DOHH2 (cell line): Measurements from ENCODE around the gene PIN4.
"Not testable (repeated sequence)": the region's sequence is repeated elsewhere in the genome, so short reads cannot be mapped to it uniquely, and the experiment has no call there.

Experiments
- H3F3A ChIP-seq: fragments of 200-600 bp; sonication (generic), shearing (Covaris generic); 2 replicates; pipeline ENCODE4 v1.6.0; 2016; ENCODE audit warnings: antibody characterized with exemption, mild to moderate bottlenecking; ENCODE audit not compliant: control insufficient read depth, insufficient read depth
- H3K27ac ChIP-seq: fragments of 200-600 bp; sonication (generic); 2 replicates; pipeline ENCODE4 v1.5.1; 2014; ENCODE audit warnings: low read depth, mild to moderate bottlenecking, low read length, moderate library complexity
- H3K27me3 ChIP-seq: fragments of 200-600 bp; sonication (generic); 2 replicates; pipeline ENCODE4 v1.6.1; 2014; ENCODE audit warnings: mild to moderate bottlenecking, low read length, mixed read lengths; ENCODE audit not compliant: control insufficient read depth
- H3K36me3 ChIP-seq: fragments of 200-600 bp; sonication (generic); 2 replicates; pipeline ENCODE4 v1.6.1; 2014; ENCODE audit warnings: mild to moderate bottlenecking, low read length, moderate library complexity, mixed read lengths; ENCODE audit not compliant: control insufficient read depth
- H3K4me1 ChIP-seq: fragments of 200-600 bp; sonication (generic); 2 replicates; pipeline ENCODE4 v1.6.1; 2014; ENCODE audit warnings: mild to moderate bottlenecking, low read length, mixed read lengths; ENCODE audit not compliant: control insufficient read depth
- H3K4me2 ChIP-seq: fragments of 200-600 bp; sonication (generic); 2 replicates; pipeline ENCODE4 v1.6.0; 2014; ENCODE audit warnings: mild to moderate bottlenecking, low read length, moderate library complexity
- H3K4me3 ChIP-seq: fragments of 200-600 bp; sonication (generic); 2 replicates; pipeline ENCODE4 v1.5.1; 2014; ENCODE audit warnings: mild to moderate bottlenecking, low read length, mixed read lengths
- H3K79me2 ChIP-seq: fragments of 200-600 bp; sonication (generic); 2 replicates; pipeline ENCODE4 v1.6.1; 2014; ENCODE audit warnings: mild to moderate bottlenecking, low read length, mixed read lengths; ENCODE audit not compliant: control insufficient read depth
- H3K9me2 ChIP-seq: fragments of 200-600 bp; sonication (generic); replicated peaks from 2 replicates; pipeline ENCODE4 v1.6.1; 2014; ENCODE audit warnings: mild to moderate bottlenecking, low read length, mixed read lengths; ENCODE audit not compliant: control insufficient read depth
- H3K9me3 ChIP-seq: fragments of 200-600 bp; sonication (generic); 2 replicates; pipeline ENCODE4 v1.6.1; 2014; ENCODE audit warnings: antibody characterized with exemption, low read length, mixed read lengths; ENCODE audit not compliant: control insufficient read depth, insufficient read depth
- H4K20me1 ChIP-seq: fragments of 200-600 bp; sonication (generic); 2 replicates; pipeline ENCODE4 v1.6.0; 2014; ENCODE audit warnings: low read depth, mild to moderate bottlenecking, antibody characterized with exemption, low read length, moderate library complexity; ENCODE audit not compliant: control insufficient read depth, insufficient read depth
- EZH2phosphoT487 ChIP-seq: fragments of 200-600 bp; sonication (generic); IDR thresholded peaks from 2 replicates; pipeline ENCODE4 v1.6.1; 2017; ENCODE audit warnings: borderline replicate concordance, mild to moderate bottlenecking, antibody characterized with exemption, low read length, moderate library complexity, mixed read lengths
- TF ChIP-seq, protein P1 (sequence below): fragments of 200-600 bp; sonication (generic); IDR thresholded peaks from one replicate; pipeline ENCODE4 v1.5.1; 2014; ENCODE audit warnings: antibody characterized with exemption, mild to moderate bottlenecking, low read depth, low read length; ENCODE audit not compliant: poor library complexity, severe bottlenecking

The PIN4 gene

DNA sequence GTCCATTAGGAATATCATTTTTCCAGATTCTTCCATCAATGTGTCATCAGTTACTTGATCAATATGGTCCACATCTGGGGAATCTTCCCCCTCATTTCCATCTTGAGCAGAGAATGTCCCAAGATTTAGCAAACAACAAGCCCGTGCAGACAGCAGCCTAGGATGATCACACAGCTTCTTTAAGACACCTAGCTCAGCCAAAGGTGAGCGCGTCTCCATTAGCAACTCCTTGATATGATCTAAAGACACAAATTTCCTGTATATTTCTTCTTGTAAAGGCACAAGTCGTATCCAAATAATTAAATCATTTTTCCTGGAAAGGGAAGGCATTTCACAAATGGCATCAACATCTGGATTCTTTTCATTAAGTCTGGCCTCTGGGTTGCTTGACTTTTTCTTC, 25.8 kb downstream of the PIN4 start:
- no peak overlapping the region for H3K27ac ChIP-seq
- H4K20me1 ChIP-seq, result peaks cover 4% of the 10 kb centered on the region; the same call in 1 of the 2 replicates
- H3F3A ChIP-seq, result no peaks in the 10 kb centered on the region
- H3K9me3 ChIP-seq, result no peaks in the 10 kb centered on the region
- H3K27me3 ChIP-seq, result no peaks in the 10 kb centered on the region
- no peak overlapping the region for H3K4me2 ChIP-seq
- no peaks in the 10 kb centered on the region for H3K9me2 ChIP-seq
- H3K79me2 ChIP-seq, result peaks cover 33% of the 10 kb centered on the region
- H3K4me3 ChIP-seq, result no peak overlapping the region
- TF ChIP-seq, protein P1, sequence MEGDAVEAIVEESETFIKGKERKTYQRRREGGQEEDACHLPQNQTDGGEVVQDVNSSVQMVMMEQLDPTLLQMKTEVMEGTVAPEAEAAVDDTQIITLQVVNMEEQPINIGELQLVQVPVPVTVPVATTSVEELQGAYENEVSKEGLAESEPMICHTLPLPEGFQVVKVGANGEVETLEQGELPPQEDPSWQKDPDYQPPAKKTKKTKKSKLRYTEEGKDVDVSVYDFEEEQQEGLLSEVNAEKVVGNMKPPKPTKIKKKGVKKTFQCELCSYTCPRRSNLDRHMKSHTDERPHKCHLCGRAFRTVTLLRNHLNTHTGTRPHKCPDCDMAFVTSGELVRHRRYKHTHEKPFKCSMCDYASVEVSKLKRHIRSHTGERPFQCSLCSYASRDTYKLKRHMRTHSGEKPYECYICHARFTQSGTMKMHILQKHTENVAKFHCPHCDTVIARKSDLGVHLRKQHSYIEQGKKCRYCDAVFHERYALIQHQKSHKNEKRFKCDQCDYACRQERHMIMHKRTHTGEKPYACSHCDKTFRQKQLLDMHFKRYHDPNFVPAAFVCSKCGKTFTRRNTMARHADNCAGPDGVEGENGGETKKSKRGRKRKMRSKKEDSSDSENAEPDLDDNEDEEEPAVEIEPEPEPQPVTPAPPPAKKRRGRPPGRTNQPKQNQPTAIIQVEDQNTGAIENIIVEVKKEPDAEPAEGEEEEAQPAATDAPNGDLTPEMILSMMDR, result no peak
- no peak for TF ChIP-seq EZH2phosphoT487
- peaks cover 29% of the 10 kb centered on the region for H3K36me3 ChIP-seq
- H3K4me1 ChIP-seq, result no peaks in the 10 kb centered on the region

DNA sequence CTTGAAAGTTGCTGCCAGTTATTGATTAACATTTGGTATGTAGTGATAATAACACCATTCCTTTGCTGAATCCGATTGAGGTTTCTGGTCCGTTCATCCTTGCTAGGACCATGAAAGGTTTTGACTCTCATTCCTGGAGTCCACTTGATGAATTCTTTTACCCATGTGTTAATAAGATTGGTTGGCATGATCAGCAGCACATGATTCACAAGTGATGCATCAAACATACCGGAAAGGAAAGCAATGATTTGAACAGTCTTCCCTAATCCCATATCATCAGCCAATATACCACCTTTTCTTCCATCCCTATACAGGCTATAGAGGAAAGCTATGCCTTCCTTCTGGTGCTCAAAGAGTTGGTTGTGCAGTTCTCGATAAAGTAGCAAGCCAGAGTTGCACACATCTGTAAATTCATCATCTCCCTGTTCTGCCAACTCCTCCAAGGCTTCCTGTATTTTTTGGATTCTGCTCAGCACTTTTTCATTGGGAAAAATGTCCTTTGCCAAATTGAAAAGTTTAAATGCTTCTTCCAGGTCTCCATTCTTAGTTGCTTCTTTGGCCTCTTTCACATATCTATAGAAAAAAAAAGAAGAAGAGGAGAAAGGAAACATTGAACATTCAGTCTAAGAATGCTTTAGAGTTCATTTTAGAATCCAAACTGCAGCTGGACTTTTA, 26.7 kb downstream of the PIN4 start:
- Histone ChIP-seq H3K4me2 (no peak overlapping the region), H3F3A (no peaks in the 10 kb centered on the region), H3K4me1 (no peaks in the 10 kb centered on the region), H3K27ac (no peak overlapping the region), H4K20me1 (peaks cover 4% of the 10 kb centered on the region; the same call in 1 of the 2 replicates), H3K4me3 (no peak overlapping the region), H3K36me3 (peaks cover 29% of the 10 kb centered on the region), H3K79me2 (peaks cover 39% of the 10 kb centered on the region), H3K27me3 (no peaks in the 10 kb centered on the region), H3K9me3 (no peaks in the 10 kb centered on the region), H3K9me2 (no peaks in the 10 kb centered on the region)
- TF ChIP-seq, protein P1, result no peak
- no peak for TF ChIP-seq EZH2phosphoT487

GRCh38 chrX:72216973-72217372, 35.4 kb downstream of the PIN4 start:
- Histone ChIP-seq H3K4me2 (no peak overlapping the region), H3K27me3 (no peaks in the 10 kb centered on the region), H3K79me2 (peaks cover 56% of the 10 kb centered on the region), H3K9me3 (no peaks in the 10 kb centered on the region), H3K36me3 (no peaks in the 10 kb centered on the region), H3K27ac (no peak overlapping the region), H3F3A (no peaks in the 10 kb centered on the region), H3K9me2 (no peaks in the 10 kb centered on the region), H3K4me1 (no peaks in the 10 kb centered on the region), H3K4me3 (no peak overlapping the region), H4K20me1 (no peaks in the 10 kb centered on the region)
- no peak for TF ChIP-seq EZH2phosphoT487
- TF ChIP-seq, protein P1, result no peak

GRCh38 chrX:72220375-72220774, 38.8 kb downstream of the PIN4 start:
- not testable (repeated sequence) for H3K36me3 ChIP-seq

More at GRCh38 chrX:72220375-72220774, 38.8 kb downstream of the PIN4 start:
- not testable (repeated sequence) for H3F3A ChIP-seq, H3K9me2 ChIP-seq, H3K9me3 ChIP-seq, H3K4me3 ChIP-seq, H4K20me1 ChIP-seq, H3K4me2 ChIP-seq, H3K4me1 ChIP-seq, H3K27me3 ChIP-seq, H3K27ac ChIP-seq
- H3K79me2 ChIP-seq, result peaks cover 60% of the 10 kb centered on the region
